ENCODE data around the gene WNK3. TPM values are rescaled to one million over a fixed set of nuclear protein-coding genes. Genes with fewer than 3 reads are reported as not detected.

WNK3 gene
- polyA plus RNA-seq, 3 donors: 4.3 to 6.4 (median 6.2) TPM

DNA sequence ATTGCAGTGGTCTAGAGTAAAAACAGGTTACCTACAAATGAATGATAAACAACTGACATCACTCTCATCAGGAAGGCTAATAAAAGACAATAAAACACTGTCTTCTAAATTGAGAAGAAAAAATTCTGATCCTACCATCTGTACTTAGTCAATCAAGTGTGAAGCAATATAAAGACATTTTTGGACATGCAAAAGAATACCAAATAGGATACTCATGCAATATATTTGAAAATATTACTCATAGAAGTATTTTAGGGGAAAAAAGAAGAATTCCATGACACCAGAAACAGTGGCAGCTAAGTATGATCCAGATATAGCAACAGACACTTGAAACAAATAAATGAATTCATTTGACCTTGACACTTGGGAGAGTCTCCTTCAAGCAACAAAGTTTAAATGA, 111.0 kb downstream of the WNK3 start:
- no peak for DNase-seq

DNA sequence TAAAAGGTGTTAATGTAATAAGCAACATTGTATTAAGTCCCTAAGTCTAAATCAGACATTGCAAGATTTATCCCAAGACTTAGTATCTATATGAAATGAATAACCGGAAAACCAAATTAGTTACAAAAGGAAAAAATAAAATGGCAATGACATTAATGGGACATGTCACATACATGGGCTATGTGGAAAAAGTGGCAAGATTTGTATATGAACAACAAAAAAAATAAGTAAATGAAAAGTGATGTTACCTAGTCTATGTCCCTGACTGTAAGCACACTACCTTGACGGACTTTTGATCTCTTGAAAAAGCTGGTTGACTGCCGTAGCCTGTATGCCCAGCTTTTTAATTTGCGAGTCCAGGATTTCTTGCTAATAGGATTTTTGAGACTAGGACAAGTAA, 119.3 kb downstream of the WNK3 start:
- DNase-seq: no peak

- DNase-seq: no peak
Measured at GRCh38 chrX:54237014-54237413, 120.8 kb downstream of the WNK3 start.

DNA sequence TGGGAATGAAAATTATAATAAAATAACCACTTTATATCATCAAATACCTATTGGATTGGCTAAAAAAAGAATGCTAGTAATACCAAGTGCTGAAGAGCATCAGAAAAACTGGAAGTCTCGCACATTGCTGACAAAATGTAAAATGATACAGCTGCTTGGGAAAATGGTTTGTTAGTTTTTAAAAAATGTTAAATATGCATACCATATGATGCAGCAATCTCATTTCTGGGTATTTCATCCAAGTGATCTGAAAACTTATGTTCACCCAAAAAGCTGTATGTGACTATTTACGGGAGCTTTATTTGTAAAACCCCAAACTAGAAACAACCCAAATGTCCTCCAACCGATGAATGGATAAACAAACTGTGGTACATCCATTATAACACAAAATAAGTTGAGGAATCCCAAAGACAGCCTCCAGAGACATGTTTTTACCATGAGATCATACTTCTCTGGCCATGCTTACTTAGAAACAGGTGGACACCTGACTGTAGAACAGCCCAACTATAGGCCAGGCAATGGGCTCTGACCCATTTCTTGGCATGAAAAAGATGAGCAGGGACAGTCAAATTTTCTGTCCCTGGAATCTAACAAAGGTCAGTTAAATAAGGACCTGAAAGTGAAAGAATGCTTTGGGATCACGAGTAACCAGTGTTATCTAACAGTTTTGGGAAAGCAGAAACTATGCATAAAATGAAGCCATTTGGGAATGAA, 127.3 kb downstream of the WNK3 start:
- no peak for DNase-seq

GRCh38 chrX:54223581-54223980, 134.3 kb downstream of the WNK3 start:
- DNase-seq: no peak

GRCh38 chrX:54213603-54214002, 144.2 kb downstream of the WNK3 start:
- DNase-seq: no peak

GRCh38 chrX:54208531-54208930, 149.3 kb downstream of the WNK3 start:
- DNase-seq: no peak

DNA sequence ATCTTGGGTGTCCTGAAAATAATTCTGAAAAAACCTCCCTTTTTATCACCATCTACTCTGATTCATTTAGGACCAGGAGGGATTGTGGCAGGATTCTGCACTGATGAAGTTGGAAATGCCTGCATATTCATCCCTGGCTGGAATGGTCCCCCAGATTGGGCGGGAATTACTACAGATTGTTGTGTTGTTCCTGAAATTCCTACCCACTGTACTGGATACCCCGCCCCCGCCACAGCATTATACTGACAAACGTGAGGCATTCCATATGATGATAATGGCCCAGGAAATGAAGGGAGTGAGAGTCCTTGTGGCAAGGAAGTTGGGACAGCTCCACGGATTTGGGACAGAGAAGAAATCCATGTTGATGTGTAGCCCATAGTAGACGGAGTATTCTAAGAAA, 159.6 kb downstream of the WNK3 start:
- no peak for DNase-seq

DNA sequence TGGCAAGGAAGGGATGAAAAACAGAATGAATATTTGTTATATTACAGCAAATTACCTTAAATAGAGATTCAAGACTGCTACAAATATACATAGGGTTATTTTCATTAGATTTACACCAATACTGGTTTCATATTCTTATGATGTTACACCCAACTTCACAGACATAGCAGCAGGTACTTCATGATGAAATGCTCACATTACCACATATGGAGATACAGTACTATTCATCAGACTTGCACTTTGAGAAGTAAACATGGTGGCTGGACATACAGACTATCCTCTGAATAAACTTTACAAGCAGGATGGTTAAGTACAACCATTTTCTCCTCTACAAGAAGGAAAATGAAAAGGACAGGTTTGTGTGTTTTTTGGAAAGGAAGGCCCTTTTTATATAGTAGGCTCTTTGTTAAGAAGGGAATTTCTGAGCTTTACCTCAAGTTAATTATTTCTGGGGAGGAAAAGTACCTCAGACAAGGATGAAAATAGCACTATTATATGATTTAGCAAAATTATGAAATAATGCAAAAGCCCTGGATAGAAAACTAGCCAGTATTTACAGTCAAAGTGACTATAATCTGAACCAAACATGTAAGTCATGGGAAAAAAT, 162.8 kb downstream of the WNK3 start:
- no peak for DNase-seq

DNA sequence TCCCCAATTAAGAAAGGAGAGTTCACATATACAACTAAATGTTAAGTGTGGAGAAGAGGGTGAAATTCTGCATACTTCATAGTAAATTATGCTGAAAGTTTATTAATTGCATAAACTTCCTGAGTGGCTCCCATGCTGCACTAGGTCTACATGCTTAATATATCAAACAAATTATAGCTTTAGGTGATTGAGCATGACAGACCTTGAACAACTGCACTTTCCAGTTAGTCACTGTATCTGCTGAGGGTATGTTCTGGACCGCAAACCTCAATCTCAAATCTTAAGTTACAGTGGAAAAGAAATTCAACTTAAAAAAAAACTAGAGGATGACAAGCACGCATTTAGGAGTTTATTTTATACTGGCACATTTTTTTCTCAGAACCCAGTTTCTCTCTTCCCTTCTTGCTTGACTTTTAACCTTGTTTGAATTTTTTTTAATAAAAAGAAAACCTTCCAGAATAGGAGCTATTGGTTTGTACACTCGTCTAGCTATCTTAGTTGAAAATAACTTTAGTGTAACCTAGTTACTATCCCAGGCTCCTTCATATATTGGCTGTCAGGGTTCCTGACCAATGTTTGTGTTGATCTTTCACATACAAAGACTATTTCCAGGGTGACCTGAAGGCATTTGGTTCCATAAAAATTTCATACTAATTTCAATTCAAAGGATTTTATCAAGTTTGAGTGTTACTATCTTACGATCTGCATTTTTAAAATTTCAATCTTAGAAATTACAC, 164.6 kb downstream of the WNK3 start:
- DNase-seq: no peak

DNA sequence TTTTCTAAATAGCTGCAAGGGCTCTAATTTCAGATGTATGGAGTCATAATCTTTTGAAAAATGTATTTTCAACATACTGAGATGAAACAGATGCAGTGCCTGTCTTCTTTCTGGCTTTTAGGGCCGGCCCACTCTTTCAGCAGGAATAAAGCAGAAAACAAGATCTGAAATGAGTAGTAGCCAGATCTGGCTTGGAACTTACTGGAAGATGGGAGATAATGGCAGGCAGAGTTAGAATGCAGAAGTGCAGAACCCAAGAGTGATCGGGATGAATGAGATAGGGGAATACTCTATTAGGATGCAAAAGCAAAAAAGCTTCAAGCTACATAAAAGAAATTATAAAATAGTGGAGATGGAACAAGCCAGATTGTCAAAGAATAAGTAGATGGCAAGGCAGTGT, 173.4 kb downstream of the WNK3 start:
- no peak for DNase-seq

GRCh38 chrX:54182864-54183613, 174.8 kb downstream of the WNK3 start, which contains the start of gene FAM120C:
Gene FAM120C (minus strand): TSS chrX:54183254. CDS start chrX:54183198, 56 bp downstream.
- peak; percentile 72 for DNase-seq

GRCh38 chrX:54182194-54182863, 175.5 kb downstream of the WNK3 start:
- DNase-seq: no peak

DNA sequence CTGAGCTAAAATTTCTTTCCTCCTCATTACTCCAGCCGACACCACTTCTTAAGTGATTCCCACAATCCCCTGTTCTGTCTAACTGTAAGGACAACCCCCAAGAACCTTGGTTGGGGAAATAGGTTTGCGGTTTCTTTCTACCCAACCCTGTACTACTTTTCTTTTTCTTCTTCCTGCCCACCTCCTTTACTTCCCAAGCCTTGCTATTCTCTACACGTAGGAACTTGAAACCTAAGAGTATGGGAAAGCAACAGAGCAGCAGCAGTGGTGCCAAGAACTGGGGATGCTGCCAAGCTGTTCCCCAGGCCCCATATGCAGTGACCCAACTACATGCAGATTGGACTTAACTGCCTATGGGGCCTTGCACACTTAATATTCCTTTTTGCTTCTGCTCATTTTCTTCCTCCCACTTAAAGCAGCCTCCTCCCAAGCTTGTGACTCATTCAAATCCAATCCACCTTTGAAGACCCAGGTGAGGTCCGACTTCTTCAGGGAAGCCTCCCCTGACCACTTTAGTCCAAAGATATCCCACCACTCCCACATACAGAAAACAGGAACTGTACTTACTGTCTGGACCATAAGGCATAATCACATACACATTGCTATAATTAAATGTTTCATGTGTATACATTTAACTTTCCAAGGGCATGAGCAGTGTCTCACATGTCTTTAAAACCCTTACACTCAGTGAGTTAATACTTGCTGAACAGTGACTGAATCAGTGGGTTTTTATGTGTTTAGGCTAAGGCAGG, 176.5 kb downstream of the WNK3 start:
- no peak for DNase-seq

- no peak for DNase-seq
Measured at GRCh38 chrX:54180403-54180802, 177.4 kb downstream of the WNK3 start.

DNA sequence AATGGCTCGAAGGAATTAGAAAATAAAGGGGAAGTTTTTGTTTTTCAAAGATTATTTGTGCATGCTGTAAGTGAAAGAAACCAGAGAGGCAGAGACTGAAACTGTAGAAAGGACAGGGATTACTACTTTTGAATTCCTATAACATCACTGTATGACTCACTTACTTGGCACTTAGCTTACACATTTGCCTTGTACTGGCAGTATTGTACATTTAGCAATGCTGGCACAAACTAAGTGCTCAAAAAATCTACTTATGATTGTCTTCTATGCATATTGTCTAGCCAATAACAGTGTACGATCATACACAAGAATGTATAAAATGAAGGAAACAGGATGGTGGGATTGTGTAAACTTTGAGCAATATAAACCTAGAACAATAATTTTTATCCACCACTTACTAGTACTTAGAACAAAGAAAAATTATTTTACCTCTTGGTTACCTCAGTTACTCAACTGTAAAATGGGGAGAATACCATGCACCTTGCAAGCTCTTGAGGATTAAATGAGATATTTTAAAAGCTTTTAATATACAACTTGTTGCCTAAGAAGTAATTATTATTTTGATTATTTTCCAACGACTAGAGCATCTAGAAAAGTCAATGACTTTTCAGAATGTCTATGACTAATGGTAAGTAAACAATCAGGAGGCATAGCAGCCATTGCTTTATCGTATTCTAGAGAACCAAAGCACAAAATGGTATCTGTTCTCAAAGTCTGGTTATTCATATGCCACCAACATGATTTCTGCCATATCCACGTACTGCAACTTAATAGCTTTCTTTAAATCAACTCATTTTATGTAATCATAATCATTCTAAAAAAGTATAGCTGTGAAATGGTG, 179.5 kb downstream of the WNK3 start:
- DNase-seq: no peak

DNA sequence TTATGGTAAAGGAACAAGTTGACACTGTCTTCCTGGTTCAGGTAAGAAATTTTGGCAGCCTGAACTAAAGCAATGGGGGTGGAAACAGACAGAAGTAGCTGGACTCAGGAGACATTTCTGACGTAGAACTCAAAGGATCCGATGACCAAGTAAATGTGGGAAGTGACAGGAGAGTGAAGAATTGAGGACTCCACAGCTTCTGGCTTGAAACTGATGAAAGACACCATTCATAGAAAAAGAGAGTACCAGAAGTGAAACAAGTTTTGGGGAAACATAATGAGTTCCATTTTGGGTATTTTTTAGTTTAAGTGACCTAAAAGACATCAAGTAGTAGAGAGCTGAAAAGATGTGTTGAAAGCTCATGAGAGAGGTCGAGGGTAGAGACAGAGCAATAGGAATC, 180.5 kb downstream of the WNK3 start:
- DNase-seq: no peak

- no peak for DNase-seq
Measured at GRCh38 chrX:54173791-54174190, 184.1 kb downstream of the WNK3 start.

DNA sequence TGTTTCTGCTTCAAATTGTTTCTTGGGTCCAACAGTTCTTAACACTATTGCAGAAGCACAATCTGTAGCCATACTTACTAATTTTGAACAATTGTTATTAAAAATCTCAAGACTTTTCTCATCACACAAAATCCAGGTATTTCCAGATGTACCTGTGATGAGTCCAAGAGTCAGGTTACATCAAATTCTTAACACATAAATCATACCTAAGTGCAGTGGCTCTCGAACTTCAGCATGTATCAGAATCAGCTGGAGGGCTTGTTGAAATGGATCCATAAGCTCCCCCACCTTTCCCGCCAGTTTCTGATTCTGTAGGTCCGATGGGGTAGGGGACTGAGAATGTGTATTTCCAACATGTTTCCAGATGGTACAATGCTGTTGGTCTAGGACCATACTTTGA, 185.4 kb downstream of the WNK3 start:
- no peak for DNase-seq

Data from renal pelvis (tissue), 4 donors.